ENCODE results near the gene B4GALNT4.

GRCh38 chr11:328012-328411, 41.3 kb upstream of the B4GALNT4 start:
- TF ChIP-seq CTCF (IDR thresholded peaks at IDR 0.05) = no peak
- no peak for TF ChIP-seq POLR2AphosphoS5 (IDR thresholded peaks at IDR 0.05)
